CD4-positive, alpha-beta T cell (primary cell): ENCODE measurements around the gene COG3. TPM values are rescaled to one million over a fixed set of nuclear protein-coding genes. Genes with fewer than 3 reads are reported as not detected.

Experiments
- ATAC-seq: fragments of 200-7000 bp; cut with Tn5 transposase; one replicate; pipeline ENCODE4 v1.10.0; 2022; ENCODE audit warnings: mild to moderate bottlenecking; ENCODE audit not compliant: poor library complexity
- CTCF ChIA-PET: fragments of 350-600 bp; sonication (Branson Sonifier 250); formaldehyde crosslinking; loops from one replicate; lab custom pipeline; 2021; ENCODE audit warnings: antibody characterized with exemption, inconsistent platforms; lab: Charles Lee
- POLR2A ChIA-PET: fragments of 350-600 bp; sonication (Branson Sonifier 250); formaldehyde crosslinking; loops from one replicate; lab custom pipeline; 2021; ENCODE audit warnings: antibody characterized with exemption, inconsistent platforms; lab: Charles Lee
- DNase-seq, 14 experiments: peaks; one replicate each; pipeline ENCODE4 v3.0.0-alpha.2; 2013 to 2020; ENCODE audit warnings: mixed read lengths in 2 of 14
- H3K27ac ChIP-seq, 2 donors: one replicate each; pipeline versions ENCODE4 v1.5.1 to v1.7.0; 2013; ENCODE audit warnings: low read length in 2 of 2, low read depth in 1 of 2, mild to moderate bottlenecking in 1 of 2
- H3K27me3 ChIP-seq, 2 experiments: 1 replicate in 1 of 2; 2 replicates in 1 of 2; pipeline versions ENCODE4 v1.6.1 to v1.7.0; 2013; ENCODE audit warnings: low read length in 2 of 2, control low read depth in 1 of 2, mild to moderate bottlenecking in 1 of 2, moderate library complexity in 1 of 2; ENCODE audit not compliant: insufficient read depth in 2 of 2, control insufficient read depth in 1 of 2
- H3K36me3 ChIP-seq: one replicate; pipeline ENCODE4 v1.6.1; 2013; ENCODE audit warnings: low read length, control low read depth; ENCODE audit not compliant: insufficient read depth
- H3K4me1 ChIP-seq: one replicate; pipeline ENCODE4 v1.6.1; 2013; ENCODE audit warnings: low read length, control low read depth; ENCODE audit not compliant: insufficient read depth
- H3K4me3 ChIP-seq: one replicate; pipeline ENCODE4 v1.5.1; 2013; ENCODE audit warnings: mild to moderate bottlenecking, low read length, moderate library complexity
- H3K9me3 ChIP-seq, 2 experiments: 1 replicate in 1 of 2; 2 replicates in 1 of 2; pipeline versions ENCODE4 v1.6.1 to v1.7.0; 2013; ENCODE audit warnings: low read length in 2 of 2, mild to moderate bottlenecking in 2 of 2, control low read depth in 1 of 2, moderate library complexity in 1 of 2; ENCODE audit not compliant: control insufficient read depth in 1 of 2, insufficient read depth in 1 of 2
- H3K27ac Mint-ChIP-seq: one replicate; pipeline ENCODE4 v1.8.0; 2020; ENCODE audit warnings: mixed read lengths
- H3K27me3 Mint-ChIP-seq: one replicate; pipeline ENCODE4 v1.8.0; 2021; ENCODE audit warnings: mixed read lengths
- H3K36me3 Mint-ChIP-seq: one replicate; pipeline ENCODE4 v1.8.0; 2021; ENCODE audit warnings: low read depth, mixed read lengths
- H3K4me1 Mint-ChIP-seq: one replicate; pipeline ENCODE4 v1.8.0; 2021; ENCODE audit warnings: low read depth, mixed read lengths
- H3K4me3 Mint-ChIP-seq: one replicate; pipeline ENCODE4 v1.8.0; 2020; ENCODE audit warnings: mild to moderate bottlenecking, mixed read lengths
- H3K9me3 Mint-ChIP-seq: one replicate; pipeline ENCODE4 v1.8.0; 2020; ENCODE audit warnings: mixed read lengths
- CTCF ChIP-seq: fragments of 200-600 bp; IDR thresholded peaks from one replicate; pipeline ENCODE4 v1.8.0; 2022; ENCODE audit warnings: antibody characterized with exemption, mild to moderate bottlenecking
- intact Hi-C, 2 experiments: fragments of 100-400 bp; cut with DNase I in 1 of 2; cut with micrococcal nuclease in 1 of 2; formaldehyde crosslinking; loops; one replicate each; pipeline versions ENCODE4 v1.15.1 to v1.9.0; 2023 to 2025; cut with DNase I, micrococcal nuclease
- total RNA-seq, 174 experiments: library from RNA in 2 of 174; stranded (reverse) in 2 of 174; gene quantifications; one replicate each; pipeline ENCODE4 v1.2.3 and lab custom pipeline; 2021 to 2026

The COG3 gene
- total RNA-seq, 2 experiments from 2014 or later: 52.8 to 57.0 TPM

- Histone ChIP-seq H3K4me3 (no peak overlapping the region), H3K4me1 (no peaks in the 10 kb centered on the region), H3K27me3 (no peaks in the 10 kb centered on the region), H3K36me3 (peaks cover 71% of the 10 kb centered on the region), H3K27ac (no peak overlapping the region), H3K9me3 (no peaks in the 10 kb centered on the region)
- intact Hi-C loops: no loop called here
- Mint-ChIP-seq H3K27ac (peak overlapping the region; percentile 64), H3K27me3 (no peaks in the 10 kb centered on the region), H3K4me3 (no peak overlapping the region), H3K4me1 (peaks cover 10% of the 10 kb centered on the region), H3K36me3 (peaks cover 77% of the 10 kb centered on the region), H3K9me3 (no peaks in the 10 kb centered on the region)
- ATAC-seq (no peak), DNase-seq (no peak)
- no peak for TF ChIP-seq CTCF
- POLR2A ChIA-PET: interaction anchor here (1.4 kb wide), 1 partner anchor 13 kb away, joined by 3 read pairs; no protein-coding TSS in a partner anchor
- CTCF ChIA-PET: interaction anchor here (0.8 to 1.3 kb wide), 2 partner anchors 32 to 87 kb away, joined by 3 read pairs; no protein-coding TSS in a partner anchor
These were observed 38.9 kb downstream of the COG3 start for GRCh38 chr13:45503658-45504057.

DNA sequence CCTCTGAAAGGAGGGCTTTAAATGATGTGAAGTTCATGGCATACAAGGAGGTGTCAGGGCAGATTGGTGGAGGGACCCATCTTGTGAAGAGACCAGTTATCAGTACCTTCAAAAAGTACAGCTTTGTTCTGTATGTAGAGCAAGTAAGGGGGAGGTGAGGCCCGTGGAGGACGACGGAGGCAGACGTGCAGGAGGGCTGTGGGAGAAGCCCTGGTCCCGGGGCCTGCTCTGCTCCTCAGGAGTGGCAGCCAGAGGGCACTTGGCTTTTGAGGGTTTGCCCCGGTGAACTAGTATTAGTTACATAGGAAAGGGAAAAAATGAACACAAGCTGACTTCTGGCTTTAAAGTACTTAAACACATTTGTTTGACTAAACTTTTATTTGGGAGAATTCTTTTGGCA, 42.1 kb downstream of the COG3 start:
- intact Hi-C loops: no loop called here
- no peak overlapping the region for H3K4me3 Mint-ChIP-seq
- peak overlapping the region; percentile 22 for H3K27ac Mint-ChIP-seq
- peaks cover 83% of the 10 kb centered on the region for H3K36me3 Mint-ChIP-seq
- H3K4me3 ChIP-seq: no peak overlapping the region
- H3K4me1 ChIP-seq: no peaks in the 10 kb centered on the region
- POLR2A ChIA-PET: no interaction called here
- no peaks in the 10 kb centered on the region for H3K9me3 ChIP-seq
- H3K9me3 Mint-ChIP-seq: no peaks in the 10 kb centered on the region
- H3K27ac ChIP-seq: no peak overlapping the region
- DNase-seq (no peak), ATAC-seq (no peak)
- peaks cover 80% of the 10 kb centered on the region for H3K36me3 ChIP-seq
- H3K27me3 Mint-ChIP-seq: no peaks in the 10 kb centered on the region
- H3K4me1 Mint-ChIP-seq: peaks cover 7% of the 10 kb centered on the region
- no peak for TF ChIP-seq CTCF
- no peaks in the 10 kb centered on the region for H3K27me3 ChIP-seq
- CTCF ChIA-PET: no interaction called here

- Histone ChIP-seq H3K36me3 (peaks cover 78% of the 10 kb centered on the region), H3K4me1 (no peaks in the 10 kb centered on the region), H3K9me3 (no peaks in the 10 kb centered on the region), H3K27ac (no peak overlapping the region), H3K4me3 (no peak overlapping the region), H3K27me3 (no peaks in the 10 kb centered on the region)
- POLR2A ChIA-PET: no interaction called here
- Mint-ChIP-seq H3K4me3 (no peak overlapping the region), H3K27ac (peak overlapping the region; percentile 1), H3K4me1 (peaks cover 11% of the 10 kb centered on the region), H3K9me3 (no peaks in the 10 kb centered on the region), H3K27me3 (no peaks in the 10 kb centered on the region), H3K36me3 (peaks cover 77% of the 10 kb centered on the region)
- CTCF ChIA-PET: interaction anchor here (0.7 kb wide), 1 partner anchor 69 kb away, joined by 3 read pairs; no protein-coding TSS in a partner anchor
- TF ChIP-seq CTCF: no peak
- ATAC-seq (no peak), DNase-seq (no peak)
- intact Hi-C loops: no loop called here
These were observed 44.0 kb downstream of the COG3 start for GRCh38 chr13:45508776-45509175.
